MM.1S (cell line): ENCODE measurements around the gene RBM34.

Experiments
- EZH2 ChIP-seq: fragments of 300-600 bp; sonication (generic); optimal IDR thresholded peaks from 2 replicates; pipeline ENCODE3; 2017; ENCODE audit warnings: low read depth, mild to moderate bottlenecking, antibody characterized with exemption, low read length, mixed read lengths
- TF ChIP-seq, protein P1 (sequence below): fragments of 300-600 bp; sonication (generic); IDR thresholded peaks from 2 replicates; pipeline ENCODE4 v1.5.1; 2016; ENCODE audit warnings: antibody characterized with exemption, low read length, mixed read lengths

DNA sequence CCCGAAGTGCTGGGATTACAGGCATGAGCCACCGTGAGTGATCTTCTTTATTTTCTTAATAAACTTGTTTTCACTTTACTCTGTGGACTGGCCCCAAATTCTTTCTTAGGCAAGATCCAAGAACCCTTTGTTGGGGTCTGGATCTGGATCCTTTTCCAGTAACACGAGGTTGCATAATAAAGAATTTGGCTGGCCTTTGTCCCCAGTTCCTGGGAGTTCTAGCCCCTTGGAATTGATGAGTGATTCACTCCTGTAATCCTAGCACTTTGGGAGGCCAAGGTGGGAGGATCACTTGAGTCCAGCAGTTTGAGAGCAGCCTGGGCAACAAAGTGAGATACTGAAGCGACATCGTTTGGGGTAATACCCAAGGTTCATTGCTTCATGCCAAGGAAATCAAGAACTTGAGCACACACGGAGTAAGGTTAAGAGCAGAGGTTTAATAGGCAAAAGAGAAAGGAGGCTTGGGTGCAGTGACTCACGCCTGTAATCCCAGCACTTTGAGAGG is 30.2 kb downstream of the RBM34 start:
- TF ChIP-seq, protein P1, sequence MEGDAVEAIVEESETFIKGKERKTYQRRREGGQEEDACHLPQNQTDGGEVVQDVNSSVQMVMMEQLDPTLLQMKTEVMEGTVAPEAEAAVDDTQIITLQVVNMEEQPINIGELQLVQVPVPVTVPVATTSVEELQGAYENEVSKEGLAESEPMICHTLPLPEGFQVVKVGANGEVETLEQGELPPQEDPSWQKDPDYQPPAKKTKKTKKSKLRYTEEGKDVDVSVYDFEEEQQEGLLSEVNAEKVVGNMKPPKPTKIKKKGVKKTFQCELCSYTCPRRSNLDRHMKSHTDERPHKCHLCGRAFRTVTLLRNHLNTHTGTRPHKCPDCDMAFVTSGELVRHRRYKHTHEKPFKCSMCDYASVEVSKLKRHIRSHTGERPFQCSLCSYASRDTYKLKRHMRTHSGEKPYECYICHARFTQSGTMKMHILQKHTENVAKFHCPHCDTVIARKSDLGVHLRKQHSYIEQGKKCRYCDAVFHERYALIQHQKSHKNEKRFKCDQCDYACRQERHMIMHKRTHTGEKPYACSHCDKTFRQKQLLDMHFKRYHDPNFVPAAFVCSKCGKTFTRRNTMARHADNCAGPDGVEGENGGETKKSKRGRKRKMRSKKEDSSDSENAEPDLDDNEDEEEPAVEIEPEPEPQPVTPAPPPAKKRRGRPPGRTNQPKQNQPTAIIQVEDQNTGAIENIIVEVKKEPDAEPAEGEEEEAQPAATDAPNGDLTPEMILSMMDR: no peak
- TF ChIP-seq EZH2: no peak
